GM06990 (cell line): Measurements from ENCODE around the gene TRPV3.

Experiments
- DNase-seq: peaks from one replicate; pipeline ENCODE4 v3.0.0-alpha.2; 2011; ENCODE audit not compliant: insufficient read length; ENCODE audit errors: extremely low read depth
- H3K27me3 ChIP-seq: replicated peaks from 2 replicates; pipeline ENCODE4 v1.6.0; 2011; ENCODE audit warnings: low read length; ENCODE audit not compliant: control insufficient read depth, insufficient read depth
- H3K36me3 ChIP-seq: 2 replicates; pipeline ENCODE4 v1.5.1; 2011; ENCODE audit warnings: low read length; ENCODE audit not compliant: control insufficient read depth, insufficient read depth
- H3K4me3 ChIP-seq: replicated peaks from 2 replicates; pipeline ENCODE4 v1.5.1; 2011; ENCODE audit warnings: low read depth, mild to moderate bottlenecking, control low read depth, low read length
- TF ChIP-seq, protein P1 (sequence below): IDR thresholded peaks from 2 replicates; pipeline ENCODE4 v1.5.1; 2011; ENCODE audit warnings: low read length, control low read depth, mild to moderate bottlenecking, inconsistent platforms; ENCODE audit not compliant: insufficient read depth, poor library complexity, severe bottlenecking

TRPV3 gene

DNA sequence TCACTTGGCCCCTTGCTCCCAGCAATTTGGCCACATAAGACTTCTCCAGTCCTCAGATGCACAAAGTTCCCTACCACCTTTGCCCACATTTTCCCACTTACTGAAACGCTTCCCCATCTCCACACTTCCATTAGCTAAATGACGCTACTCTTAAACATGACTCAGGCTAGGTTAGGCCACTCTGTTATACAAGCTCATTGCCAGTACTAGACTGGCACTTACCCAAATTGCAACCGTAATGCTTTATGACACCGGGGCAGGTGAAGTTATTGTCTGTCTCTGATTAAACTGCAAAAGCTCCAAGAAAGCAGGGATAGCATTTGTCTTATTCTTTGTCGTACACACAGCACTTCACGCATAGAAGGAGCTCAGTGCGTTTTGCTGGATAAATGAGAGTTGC lies 52.6 kb downstream of the TRPV3 start:
- DNase-seq: no peak
- no peak overlapping the region for H3K4me3 ChIP-seq
- TF ChIP-seq, protein P1, sequence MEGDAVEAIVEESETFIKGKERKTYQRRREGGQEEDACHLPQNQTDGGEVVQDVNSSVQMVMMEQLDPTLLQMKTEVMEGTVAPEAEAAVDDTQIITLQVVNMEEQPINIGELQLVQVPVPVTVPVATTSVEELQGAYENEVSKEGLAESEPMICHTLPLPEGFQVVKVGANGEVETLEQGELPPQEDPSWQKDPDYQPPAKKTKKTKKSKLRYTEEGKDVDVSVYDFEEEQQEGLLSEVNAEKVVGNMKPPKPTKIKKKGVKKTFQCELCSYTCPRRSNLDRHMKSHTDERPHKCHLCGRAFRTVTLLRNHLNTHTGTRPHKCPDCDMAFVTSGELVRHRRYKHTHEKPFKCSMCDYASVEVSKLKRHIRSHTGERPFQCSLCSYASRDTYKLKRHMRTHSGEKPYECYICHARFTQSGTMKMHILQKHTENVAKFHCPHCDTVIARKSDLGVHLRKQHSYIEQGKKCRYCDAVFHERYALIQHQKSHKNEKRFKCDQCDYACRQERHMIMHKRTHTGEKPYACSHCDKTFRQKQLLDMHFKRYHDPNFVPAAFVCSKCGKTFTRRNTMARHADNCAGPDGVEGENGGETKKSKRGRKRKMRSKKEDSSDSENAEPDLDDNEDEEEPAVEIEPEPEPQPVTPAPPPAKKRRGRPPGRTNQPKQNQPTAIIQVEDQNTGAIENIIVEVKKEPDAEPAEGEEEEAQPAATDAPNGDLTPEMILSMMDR: no peak
- H3K36me3 ChIP-seq: no peaks in the 10 kb centered on the region
- no peaks in the 10 kb centered on the region for H3K27me3 ChIP-seq

DNA sequence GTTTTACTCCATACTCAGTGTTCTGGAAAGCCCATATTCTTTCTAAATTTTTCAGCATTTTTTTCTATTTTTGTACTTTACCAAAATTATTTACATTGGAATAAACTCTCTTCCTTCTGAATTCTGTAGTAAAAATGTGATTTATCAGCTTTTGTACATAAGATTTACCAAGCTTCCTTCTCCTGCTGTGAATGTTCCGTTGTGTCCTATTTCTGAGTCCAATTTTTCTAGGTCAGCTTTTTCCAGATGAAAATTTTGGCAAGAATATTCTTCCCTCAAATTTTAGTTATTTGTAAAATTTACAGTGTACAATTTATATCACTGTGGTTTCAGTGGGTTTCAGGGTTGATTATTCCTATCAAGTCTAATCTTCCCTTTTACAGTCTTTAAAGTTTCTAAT lies 54.3 kb downstream of the TRPV3 start:
- no peaks in the 10 kb centered on the region for H3K36me3 ChIP-seq
- TF ChIP-seq, protein P1: no peak
- no peaks in the 10 kb centered on the region for H3K27me3 ChIP-seq
- H3K4me3 ChIP-seq: no peak overlapping the region
- DNase-seq: no peak

DNA sequence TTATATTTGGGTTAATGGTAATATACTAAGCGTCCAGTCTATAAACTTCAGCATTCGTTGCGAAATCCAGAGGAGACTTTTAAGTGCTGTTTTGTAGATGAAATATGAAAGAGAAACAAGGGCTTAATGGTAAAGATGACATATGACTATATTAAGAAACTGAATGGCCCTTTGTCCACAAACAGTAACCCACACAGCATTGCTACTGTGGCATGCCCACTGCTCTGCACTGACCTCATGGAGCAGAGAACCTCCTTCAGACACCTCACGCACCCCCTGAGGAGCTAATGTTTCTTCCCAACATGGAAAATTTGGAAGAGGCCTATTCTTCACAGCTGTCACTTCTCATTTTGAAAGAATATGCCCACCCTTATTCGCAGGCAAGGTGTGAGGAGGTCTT lies 55.1 kb downstream of the TRPV3 start:
- DNase-seq: no peak
- TF ChIP-seq, protein P1: no peak
- H3K27me3 ChIP-seq: no peaks in the 10 kb centered on the region
- H3K4me3 ChIP-seq: no peak overlapping the region
- no peaks in the 10 kb centered on the region for H3K36me3 ChIP-seq

DNA sequence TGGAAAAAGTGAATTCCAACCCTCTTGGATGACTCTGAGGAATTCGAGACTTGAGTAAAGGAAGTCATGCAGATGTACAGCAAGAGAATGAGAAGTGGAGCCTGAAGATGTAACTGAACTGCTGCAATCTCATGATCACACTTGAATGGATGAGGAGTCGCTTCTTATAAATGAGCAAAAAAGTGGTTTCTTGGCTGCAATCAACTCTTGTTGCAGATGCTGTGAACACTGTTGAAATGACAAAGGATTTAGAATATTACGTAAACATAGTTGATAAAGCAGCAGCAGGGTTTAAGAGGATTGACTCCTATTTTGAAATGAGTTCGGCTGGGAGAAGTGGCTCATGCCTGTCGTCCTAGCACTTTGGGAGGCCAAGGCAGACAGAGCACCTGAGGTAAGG lies 56.3 kb downstream of the TRPV3 start:
- H3K27me3 ChIP-seq: no peaks in the 10 kb centered on the region
- DNase-seq: no peak

DNA sequence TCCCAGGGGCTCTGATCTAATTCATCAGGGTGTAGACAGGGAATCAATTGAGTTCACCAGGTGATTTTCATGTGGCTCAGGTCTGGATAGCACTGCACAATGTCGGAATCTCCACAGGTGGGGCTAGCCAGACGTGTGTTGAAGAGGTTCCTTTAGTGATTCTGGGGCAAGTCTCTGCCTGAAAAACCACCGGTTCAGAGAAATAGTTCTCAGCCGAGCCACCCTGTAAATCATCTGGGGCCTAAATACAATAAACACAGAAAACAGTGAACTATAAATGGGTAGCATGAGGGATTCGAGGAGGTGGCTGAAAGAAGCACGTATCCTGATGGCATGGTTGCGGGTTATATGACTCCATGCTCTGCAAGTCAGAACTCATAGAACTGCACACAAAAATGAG lies 60.5 kb downstream of the TRPV3 start:
- Histone ChIP-seq H3K27me3 (no peaks in the 10 kb centered on the region), H3K36me3 (no peaks in the 10 kb centered on the region)
- TF ChIP-seq, protein P1: no peak

More for the DNA sequence above, 56.3 kb downstream of the TRPV3 start:
- Histone ChIP-seq H3K4me3 (no peak overlapping the region), H3K36me3 (no peaks in the 10 kb centered on the region)
- TF ChIP-seq, protein P1: no peak

DNA sequence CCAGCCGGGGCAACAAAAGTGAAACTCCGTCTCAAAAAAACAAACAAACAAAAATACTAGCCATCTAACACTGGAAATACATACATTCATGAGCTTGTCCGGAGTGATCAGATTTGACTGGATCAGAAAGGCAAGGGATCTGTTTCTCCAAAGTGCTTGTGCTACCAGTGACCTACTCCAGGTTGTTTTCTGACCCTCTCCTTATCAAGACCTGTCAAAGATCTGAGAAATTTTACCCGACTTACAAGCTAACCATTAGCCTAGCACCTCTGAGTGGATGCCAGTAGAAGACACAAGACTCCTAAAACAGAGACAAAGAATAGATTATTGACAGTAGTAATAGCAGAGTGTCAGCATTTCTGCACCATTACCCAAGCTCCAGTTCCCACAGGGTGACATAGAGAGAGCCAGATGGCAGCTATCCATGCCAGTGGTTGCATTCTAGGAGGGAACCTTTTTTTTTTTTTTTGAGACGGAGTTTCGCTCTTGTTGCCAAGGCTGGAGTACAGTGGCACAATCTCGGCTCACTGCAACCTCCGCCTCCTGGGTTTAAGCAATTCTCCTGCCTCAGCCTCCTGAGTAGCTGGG lies 72.0 kb downstream of the TRPV3 start:
- DNase-seq: no peak
- TF ChIP-seq, protein P1: no peak
- no peak overlapping the region for H3K4me3 ChIP-seq
- H3K36me3 ChIP-seq: no peaks in the 10 kb centered on the region
- H3K27me3 ChIP-seq: no peaks in the 10 kb centered on the region; the same call in 1 of the 2 replicates

More for the DNA sequence above, 60.5 kb downstream of the TRPV3 start:
- no peak for DNase-seq
- H3K4me3 ChIP-seq: no peak overlapping the region
